GM12801 (cell line): ENCODE data around the gene PRPS1L1.

ENCODE experiments used
- TF ChIP-seq, protein P1 (sequence below): IDR thresholded peaks from one replicate; pipeline ENCODE4 v1.5.1; 2011; ENCODE audit warnings: control low read depth; ENCODE audit not compliant: insufficient read length; ENCODE audit errors: extremely low read depth

Gene PRPS1L1

DNA sequence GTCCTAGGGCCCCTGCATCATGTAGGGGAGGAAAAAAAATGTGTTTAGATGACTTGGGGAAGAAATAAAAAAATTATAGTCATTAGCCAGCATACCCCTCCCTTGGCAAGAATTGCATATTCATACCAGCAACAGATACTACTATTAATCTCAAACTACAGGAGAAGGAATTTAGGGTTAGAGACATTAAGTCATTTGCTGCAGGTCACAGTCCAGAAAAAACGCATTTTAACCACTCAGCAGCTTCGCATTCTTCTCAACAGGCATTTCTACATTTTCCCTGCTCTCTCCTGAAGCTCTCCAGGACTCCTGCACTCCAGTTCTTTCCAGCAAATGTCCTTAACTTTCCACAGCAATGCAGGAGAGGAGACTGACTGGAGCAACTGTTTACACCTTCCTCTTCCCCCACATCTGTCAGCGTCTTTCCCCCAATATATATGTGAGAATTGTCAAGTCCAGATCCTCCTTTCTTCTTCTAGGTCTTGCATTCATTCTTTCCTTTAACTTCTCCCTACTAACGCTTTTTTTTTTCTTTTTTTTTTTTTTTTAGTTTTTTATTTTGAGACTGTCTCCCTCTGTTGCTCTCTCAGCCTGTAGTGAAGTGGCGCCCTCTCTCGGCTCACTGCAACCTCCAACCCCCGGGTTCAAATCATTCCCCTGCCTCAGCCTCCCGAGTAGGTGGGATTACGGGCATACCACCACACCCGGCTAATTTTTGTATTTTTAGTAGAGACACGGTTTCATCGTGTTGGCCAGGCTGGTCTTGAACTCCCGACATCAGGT, 35.6 kb downstream of the PRPS1L1 start:
- TF ChIP-seq, protein P1, sequence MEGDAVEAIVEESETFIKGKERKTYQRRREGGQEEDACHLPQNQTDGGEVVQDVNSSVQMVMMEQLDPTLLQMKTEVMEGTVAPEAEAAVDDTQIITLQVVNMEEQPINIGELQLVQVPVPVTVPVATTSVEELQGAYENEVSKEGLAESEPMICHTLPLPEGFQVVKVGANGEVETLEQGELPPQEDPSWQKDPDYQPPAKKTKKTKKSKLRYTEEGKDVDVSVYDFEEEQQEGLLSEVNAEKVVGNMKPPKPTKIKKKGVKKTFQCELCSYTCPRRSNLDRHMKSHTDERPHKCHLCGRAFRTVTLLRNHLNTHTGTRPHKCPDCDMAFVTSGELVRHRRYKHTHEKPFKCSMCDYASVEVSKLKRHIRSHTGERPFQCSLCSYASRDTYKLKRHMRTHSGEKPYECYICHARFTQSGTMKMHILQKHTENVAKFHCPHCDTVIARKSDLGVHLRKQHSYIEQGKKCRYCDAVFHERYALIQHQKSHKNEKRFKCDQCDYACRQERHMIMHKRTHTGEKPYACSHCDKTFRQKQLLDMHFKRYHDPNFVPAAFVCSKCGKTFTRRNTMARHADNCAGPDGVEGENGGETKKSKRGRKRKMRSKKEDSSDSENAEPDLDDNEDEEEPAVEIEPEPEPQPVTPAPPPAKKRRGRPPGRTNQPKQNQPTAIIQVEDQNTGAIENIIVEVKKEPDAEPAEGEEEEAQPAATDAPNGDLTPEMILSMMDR = no peak

DNA sequence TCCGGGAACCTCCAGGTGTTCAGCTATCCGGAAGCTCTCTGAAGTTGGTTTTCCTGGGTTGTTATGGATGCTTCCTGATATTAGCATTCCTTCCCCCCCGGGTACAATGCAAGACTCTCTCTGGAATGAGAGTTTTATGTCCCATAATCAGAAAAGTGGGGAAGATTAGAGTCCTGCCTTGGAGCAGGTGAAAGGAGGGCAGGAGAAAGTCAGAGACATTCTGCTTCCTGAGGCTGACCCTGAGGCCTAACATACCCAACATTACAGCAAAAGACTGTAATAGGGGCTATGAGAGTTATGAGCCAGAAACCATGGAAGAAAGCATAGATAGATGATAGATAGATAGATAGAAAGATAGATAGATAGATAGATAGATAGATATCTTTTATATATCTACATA, 36.9 kb downstream of the PRPS1L1 start:
- TF ChIP-seq, protein P1 = no peak

DNA sequence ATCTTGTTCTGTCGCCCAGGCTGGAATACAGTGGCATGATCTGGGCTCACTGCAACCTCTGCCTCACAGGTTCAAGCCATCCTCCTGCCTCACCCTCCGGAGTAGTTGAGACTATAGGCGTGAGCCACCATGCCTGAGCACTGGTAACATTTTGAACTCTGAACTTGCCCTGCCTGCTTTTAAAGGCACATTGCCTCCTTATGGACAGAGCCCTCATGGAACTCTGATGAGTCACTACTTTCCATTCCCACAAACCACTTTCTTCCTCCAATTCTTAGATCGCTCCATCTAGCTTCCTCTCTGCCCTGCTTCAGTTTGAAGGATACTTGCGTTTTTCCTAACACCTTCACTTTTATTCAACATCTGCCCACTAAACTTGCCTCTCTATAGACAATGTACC, 38.1 kb downstream of the PRPS1L1 start:
- TF ChIP-seq, protein P1 = no peak

DNA sequence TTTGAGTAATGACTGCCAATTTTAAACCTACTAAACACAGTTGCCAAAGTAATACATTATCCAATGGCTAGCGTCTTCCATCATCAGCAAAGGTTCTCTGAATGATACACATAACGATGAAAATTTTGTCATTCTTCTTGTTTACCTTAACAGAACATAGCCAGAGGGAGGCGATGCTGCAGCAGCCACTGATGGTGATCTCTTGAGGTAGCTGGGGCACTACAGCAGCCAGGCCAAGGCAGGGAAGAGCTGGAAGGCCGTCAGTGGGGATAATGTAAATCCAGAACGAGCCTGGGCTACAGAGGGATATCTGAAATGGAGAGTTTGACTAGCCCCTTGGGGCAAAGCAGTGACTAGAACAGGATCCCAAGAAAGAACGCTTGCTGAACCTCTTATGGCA, 38.8 kb downstream of the PRPS1L1 start:
- TF ChIP-seq, protein P1 = no peak

DNA sequence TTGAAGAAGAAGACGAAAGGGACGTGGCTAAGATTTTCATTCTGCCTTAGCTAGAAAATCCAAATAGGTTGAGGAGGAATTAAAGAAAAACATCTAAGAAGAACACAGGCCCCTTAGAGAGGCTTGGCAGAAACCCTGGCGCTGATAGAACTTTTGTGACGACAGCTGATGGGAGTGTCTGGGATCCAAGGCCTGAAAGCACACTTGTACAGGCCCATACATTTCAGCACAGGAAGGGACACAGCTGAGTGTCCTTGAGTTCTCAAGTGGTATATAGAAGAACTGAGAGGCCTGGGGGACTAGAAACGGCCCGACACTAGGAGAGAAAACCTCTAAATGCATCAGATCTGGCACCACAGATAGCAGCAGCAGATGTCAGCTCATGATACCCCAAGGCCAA, 39.5 kb downstream of the PRPS1L1 start:
- TF ChIP-seq, protein P1 = no peak

DNA sequence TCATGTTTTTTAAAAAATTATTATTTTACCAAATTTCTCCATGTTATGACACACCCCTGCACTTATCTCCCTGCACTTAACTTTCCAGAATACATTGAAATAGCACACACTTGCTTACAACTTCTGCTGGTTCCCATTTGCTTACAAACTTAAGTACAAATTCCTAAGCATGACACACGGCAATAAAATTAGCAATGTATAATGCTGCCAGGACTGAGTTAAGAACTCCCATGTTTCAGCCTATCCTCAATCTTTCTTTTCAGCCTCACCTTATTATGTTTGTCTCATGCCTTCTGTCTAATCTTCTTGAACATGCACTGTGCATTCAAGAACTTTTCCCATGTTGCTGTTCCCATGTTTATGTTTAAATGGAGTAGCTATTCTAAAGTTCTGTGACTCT, 40.8 kb downstream of the PRPS1L1 start:
- TF ChIP-seq, protein P1 = no peak

DNA sequence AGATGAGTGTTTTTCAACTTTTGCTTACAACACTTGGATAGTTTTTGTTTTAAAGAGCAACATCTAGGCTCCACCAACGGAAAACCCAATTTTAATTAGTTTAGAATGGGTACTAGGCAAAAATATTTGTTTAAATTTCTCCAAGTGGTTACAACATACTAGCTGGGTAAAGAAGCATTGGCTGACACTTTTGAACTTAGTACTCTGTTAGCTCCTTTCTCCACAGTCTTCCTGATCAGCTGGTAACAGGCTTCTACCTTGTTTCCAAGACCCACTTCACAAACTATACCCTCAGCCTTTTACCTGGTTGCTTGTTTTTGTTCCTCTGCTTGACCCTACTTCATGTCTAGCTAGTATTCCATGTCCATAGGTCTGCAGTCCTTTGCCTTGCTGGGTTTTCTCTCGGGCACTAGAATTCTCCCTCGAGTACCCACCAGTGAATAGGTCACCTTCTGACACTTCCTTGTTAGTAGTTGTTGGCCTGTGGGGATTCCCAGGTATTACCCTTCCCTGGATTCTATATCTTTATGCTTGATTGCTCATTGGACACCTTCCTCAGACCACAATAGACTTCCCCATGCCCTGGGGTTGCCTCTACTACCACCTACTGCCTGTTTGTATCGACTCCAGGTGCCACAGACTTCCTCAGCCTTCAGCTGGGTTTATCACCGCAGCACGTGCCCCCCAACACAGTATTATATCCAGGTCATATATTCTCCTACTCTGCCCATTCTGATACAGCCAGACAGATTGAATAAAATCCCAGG, 42.0 kb downstream of the PRPS1L1 start:
- TF ChIP-seq, protein P1 = no peak
